Islet precursor cell (in vitro differentiated cells): ENCODE data around the gene DVL2.
"Not testable (repeated sequence)": the region's sequence is repeated elsewhere in the genome, so short reads cannot be mapped to it uniquely, and the experiment has no call there.

Source experiments
- DNase-seq: peaks from one replicate; pipeline ENCODE4 v3.0.0-alpha.2; 2018

Gene DVL2

GRCh38 chr17:7254511-7254910 is 20.2 kb upstream of the DVL2 start:
- DNase-seq = no peak

- no peak for DNase-seq
Observed at GRCh38 chr17:7253082-7253481, 18.8 kb upstream of the DVL2 start.

GRCh38 chr17:7252176-7253043 is 18.1 kb upstream of the DVL2 start, which contains the start of gene ELP5:
ELP5 (plus strand) TSS chr17:7252215; CDS start chr17:7252551, 336 bp downstream.
- DNase-seq = peak; percentile 98

GRCh38 chr17:7251661-7252175 is 17.4 kb upstream of the DVL2 start, which contains the start of gene CTDNEP1:
CTDNEP1 (minus strand) TSS chr17:7251734; CDS start chr17:7251296, 438 bp downstream.
- peak; percentile 100 for DNase-seq

- peak; percentile 54 for DNase-seq
Observed at GRCh38 chr17:7250695-7251627, 16.6 kb upstream of the DVL2 start.

GRCh38 chr17:7249830-7250229 is 15.5 kb upstream of the DVL2 start:
- no peak for DNase-seq

GRCh38 chr17:7249214-7249613 is 14.9 kb upstream of the DVL2 start:
- no peak for DNase-seq

- no peak for DNase-seq
Observed at GRCh38 chr17:7248796-7249195, 14.5 kb upstream of the DVL2 start.

GRCh38 chr17:7246779-7247178 is 12.5 kb upstream of the DVL2 start:
- DNase-seq = no peak

- DNase-seq = not testable (repeated sequence)
Observed at GRCh38 chr17:7243838-7244237, 9.5 kb upstream of the DVL2 start.

- DNase-seq = no peak
Observed at GRCh38 chr17:7243453-7243729, 9.1 kb upstream of the DVL2 start.

GRCh38 chr17:7242717-7243452 is 8.6 kb upstream of the DVL2 start:
- peak; percentile 98 for DNase-seq

GRCh38 chr17:7241783-7242716 is 7.7 kb upstream of the DVL2 start, which contains the start of gene GABARAP:
GABARAP (minus strand) TSS chr17:7242449; CDS start chr17:7242330, 119 bp downstream.
- DNase-seq = peak; percentile 95

GRCh38 chr17:7241090-7241733 is 6.9 kb upstream of the DVL2 start:
- no peak for DNase-seq

- no peak for DNase-seq
Observed at GRCh38 chr17:7240375-7240774, 6.1 kb upstream of the DVL2 start.

- DNase-seq = peak; percentile 100
Observed at GRCh38 chr17:7239091-7240027, 5.0 kb upstream of the DVL2 start, which contains the start of gene PHF23. PHF23 (minus strand) TSS chr17:7239457; CDS start chr17:7239279, 178 bp downstream.

GRCh38 chr17:7238420-7239090 is 4.2 kb upstream of the DVL2 start:
- DNase-seq = no peak

- peak; percentile 80 for DNase-seq
Observed at GRCh38 chr17:7237761-7238419, 3.6 kb upstream of the DVL2 start.
